ENCODE measurements around the gene STYX. TPM values are rescaled to one million over a fixed set of nuclear protein-coding genes. Genes with fewer than 3 reads are reported as not detected.

STYX gene
- total and polyA plus RNA-seq, 2 of the 8 experiments (the other 6 are each of a cell fraction or from before 2014, with no cell fraction given), result 8.3 to 29.0 TPM

DNA sequence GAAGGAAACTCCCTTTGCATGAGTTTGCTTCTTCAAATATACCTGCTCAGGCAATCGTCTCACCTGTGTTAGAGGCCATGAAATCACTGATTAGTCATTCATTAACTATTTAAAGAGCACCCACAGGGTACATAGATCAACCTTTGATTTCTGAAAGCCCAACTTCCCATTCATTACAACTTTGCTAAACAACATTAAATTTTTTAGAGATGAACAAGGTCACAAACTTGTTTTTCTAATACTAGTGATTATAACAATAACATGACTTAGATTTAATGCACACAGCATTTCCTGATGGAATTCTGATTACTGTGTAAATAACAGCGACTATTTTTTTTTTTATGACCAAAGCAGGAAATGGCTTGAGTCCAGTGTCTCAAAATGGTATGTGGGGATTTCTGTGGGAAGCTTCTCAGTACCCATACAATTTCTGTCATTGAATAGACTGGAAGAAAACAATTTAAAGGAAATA is 29.2 kb upstream of the STYX start:
- H2BK12ac ChIP-seq (ENCODE audit: low read depth, low read length), result no peak overlapping the region
- no peak overlapping the region for H3K18ac ChIP-seq (ENCODE audit: extremely low read depth, low read length)
- no peak overlapping the region for H3K4me2 ChIP-seq (ENCODE audit: insufficient read depth in 1 of 2, low read depth in 2 of 2, low read length in 2 of 2)
- no peaks in the 10 kb centered on the region for H3K79me1 ChIP-seq (ENCODE audit: low read depth, low read length)
- no peaks in the 10 kb centered on the region for H3K27me3 ChIP-seq (replicated peaks in 1 of 4; ENCODE audit: control insufficient read depth in 3 of 4, extremely low read depth in 1 of 4, insufficient read depth in 3 of 4, low read length in 3 of 4)
- H3K27ac ChIP-seq (ENCODE audit: low read depth, low read length), result no peak overlapping the region
- ChIA-PET CTCF (ENCODE audit: partially characterized antibody) (interaction anchor here (0.7 kb wide), 2 partner anchors 262 to 1086 kb away, joined by 3 read pairs; no protein-coding TSS in a partner anchor), POLR2A (ENCODE audit: partially characterized antibody) (no interaction called here)
- no peak overlapping the region for H2BK120ac ChIP-seq (replicated peaks; ENCODE audit: low read depth, low read length)
- no peak overlapping the region for H4K8ac ChIP-seq (ENCODE audit: extremely low read depth, insufficient read depth, low read length)
- 93% methylated on average over 2 of the region's 2 CpGs; no CpG with 5 or more reads in 1 of the 2 experiments for WGBS, 2 experiments (ENCODE audit: extremely low coverage in 1 of 2, insufficient coverage in 1 of 2, insufficient read length in 1 of 2, insufficient replicate concordance in 2 of 2, low coverage in 1 of 2, low lambda C conversion rate in 2 of 2, missing lambda C conversion rate in 1 of 2)
- no peak overlapping the region for H3K23ac ChIP-seq (ENCODE audit: insufficient read length)
- no peak overlapping the region for H2BK5ac ChIP-seq (ENCODE audit: low read depth, low read length)
- no peak overlapping the region for H3K4ac ChIP-seq (replicated peaks; ENCODE audit: insufficient read length, low read depth, low read length)
- H2BK20ac ChIP-seq (ENCODE audit: low read length), result no peak overlapping the region
- H3K23me2 ChIP-seq (ENCODE audit: low read depth, low read length), result no peaks in the 10 kb centered on the region; the same call in 1 of the 2 replicates
- no peak overlapping the region for H4K5ac ChIP-seq (ENCODE audit: insufficient read length, low read depth, low read length)
- DNase-seq (ENCODE audit: low read depth in 1 of 2, low spot score in 2 of 2) (no peak), FAIRE-seq (no peak)
- no peak overlapping the region for H2AK5ac ChIP-seq (ENCODE audit: low read depth, low read length)
- no peaks in the 10 kb centered on the region for H3K79me2 ChIP-seq (ENCODE audit: control insufficient read depth in 1 of 2, insufficient read depth in 2 of 2, low read length in 2 of 2)
- H3K9ac ChIP-seq (replicated peaks in 1 of 4; ENCODE audit: extremely low read depth in 1 of 4, low read depth in 3 of 4, low read length in 3 of 4), result no peak overlapping the region
- no peak overlapping the region for H4K91ac ChIP-seq (replicated peaks; ENCODE audit: insufficient read length, low read length)
- no peaks in the 10 kb centered on the region for H3K4me1 ChIP-seq (replicated peaks in 1 of 4; ENCODE audit: control insufficient read depth in 3 of 4, insufficient read depth in 4 of 4, low read length in 3 of 4)
- no peaks in the 10 kb centered on the region for H4K20me1 ChIP-seq (replicated peaks in 1 of 2; ENCODE audit: control insufficient read depth in 1 of 2, insufficient read depth in 2 of 2, low read length in 2 of 2)
- H3K4me3 ChIP-seq (ENCODE audit: extremely low read depth in 1 of 4, insufficient read depth in 2 of 4, low read depth in 3 of 4, low read length in 4 of 4), result no peak overlapping the region
- no peaks in the 10 kb centered on the region for H3K36me3 ChIP-seq (ENCODE audit: control insufficient read depth in 2 of 4, insufficient read depth in 4 of 4, low read length in 3 of 4)
- H3K9me3 ChIP-seq (ENCODE audit: insufficient read depth in 2 of 2, low read depth in 1 of 2, low read length in 1 of 2), result no peaks in the 10 kb centered on the region
- no peak overlapping the region for H2AFZ ChIP-seq (ENCODE audit: low read length)
- no peak overlapping the region for H3K56ac ChIP-seq (replicated peaks; ENCODE audit: insufficient read length, low read depth, low read length)
- no peak overlapping the region for H2BK15ac ChIP-seq (ENCODE audit: low read length)
- no peak overlapping the region for H3K14ac ChIP-seq (ENCODE audit: insufficient read length)
- TF ChIP-seq SAP30 (IDR thresholded peaks at IDR 0.05; ENCODE audit: insufficient read depth, insufficient replicate concordance, low read length), result no peak
- TF ChIP-seq GABPA (IDR thresholded peaks at IDR 0.05; ENCODE audit: borderline replicate concordance, insufficient read depth, low read length), result no peak
- TF ChIP-seq GTF2F1 (IDR thresholded peaks at IDR 0.05; ENCODE audit: borderline replicate concordance, low read depth, low read length), result no peak
- TF ChIP-seq NANOG (IDR thresholded peaks at IDR 0.05; ENCODE audit: insufficient read depth, low read depth, low read length, poor library complexity, severe bottlenecking), result no peak
- TF ChIP-seq CHD2 (IDR thresholded peaks at IDR 0.05; ENCODE audit: low read length), result no peak
- TF ChIP-seq KDM1A (IDR thresholded peaks at IDR 0.05; ENCODE audit: borderline replicate concordance, low read length), result no peak
- TF ChIP-seq SIN3A (conservative IDR thresholded peaks at IDR 0.05 in 1 of 2, IDR thresholded peaks at IDR 0.05 in 1 of 2; ENCODE audit: low read depth in 1 of 2, low read length in 2 of 2), result no peak
- TF ChIP-seq, protein P1, sequence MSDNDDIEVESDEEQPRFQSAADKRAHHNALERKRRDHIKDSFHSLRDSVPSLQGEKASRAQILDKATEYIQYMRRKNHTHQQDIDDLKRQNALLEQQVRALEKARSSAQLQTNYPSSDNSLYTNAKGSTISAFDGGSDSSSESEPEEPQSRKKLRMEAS (IDR thresholded peaks at IDR 0.05), result no peak
- TF ChIP-seq NRF1 (IDR thresholded peaks at IDR 0.05; ENCODE audit: low read depth, low read length), result no peak
- TF ChIP-seq CBX8 (IDR thresholded peaks at IDR 0.05; ENCODE audit: borderline replicate concordance, low read depth, low read length), result no peak
- TF ChIP-seq, protein P2, sequence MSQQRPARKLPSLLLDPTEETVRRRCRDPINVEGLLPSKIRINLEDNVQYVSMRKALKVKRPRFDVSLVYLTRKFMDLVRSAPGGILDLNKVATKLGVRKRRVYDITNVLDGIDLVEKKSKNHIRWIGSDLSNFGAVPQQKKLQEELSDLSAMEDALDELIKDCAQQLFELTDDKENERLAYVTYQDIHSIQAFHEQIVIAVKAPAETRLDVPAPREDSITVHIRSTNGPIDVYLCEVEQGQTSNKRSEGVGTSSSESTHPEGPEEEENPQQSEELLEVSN (IDR thresholded peaks at IDR 0.05), result no peak
- TF ChIP-seq FOSL1 (IDR thresholded peaks at IDR 0.05; ENCODE audit: insufficient read depth, low read depth, low read length), result no peak
- TF ChIP-seq JUN (IDR thresholded peaks at IDR 0.05; ENCODE audit: low read depth, low read length), result no peak

Data from H1 (cell line).